Osteocyte (in vitro differentiated cells): Measurements from ENCODE around the gene AEBP1. TPM values are rescaled to one million over a fixed set of nuclear protein-coding genes. Genes with fewer than 3 reads are reported as not detected.

Experiments used
- DNase-seq: peaks from one replicate; pipeline ENCODE4 v3.0.0; 2021; ENCODE audit warnings: mixed read lengths; ENCODE audit not compliant: unreplicated experiment; ENCODE audit errors: extremely low spot score
- H3K27ac Mint-ChIP-seq: one replicate; pipeline ENCODE4 v1.8.0; 2021; ENCODE audit warnings: mild to moderate bottlenecking, mixed read lengths; ENCODE audit not compliant: unreplicated experiment
- H3K27me3 Mint-ChIP-seq: one replicate; pipeline ENCODE4 v1.8.0; 2021; ENCODE audit warnings: mixed read lengths; ENCODE audit not compliant: unreplicated experiment
- H3K36me3 Mint-ChIP-seq: one replicate; pipeline ENCODE4 v1.8.0; 2021; ENCODE audit warnings: mixed read lengths; ENCODE audit not compliant: unreplicated experiment
- H3K4me1 Mint-ChIP-seq: one replicate; pipeline ENCODE4 v1.8.0; 2021; ENCODE audit warnings: mixed read lengths; ENCODE audit not compliant: unreplicated experiment
- H3K4me3 Mint-ChIP-seq: one replicate; pipeline ENCODE4 v1.8.0; 2021; ENCODE audit warnings: mild to moderate bottlenecking, moderate library complexity, mixed read lengths; ENCODE audit not compliant: unreplicated experiment
- H3K9me3 Mint-ChIP-seq: one replicate; pipeline ENCODE4 v1.8.0; 2021; ENCODE audit warnings: mixed read lengths; ENCODE audit not compliant: unreplicated experiment
- CTCF ChIP-seq: fragments of 200-600 bp; sonication (generic); IDR thresholded peaks from 2 replicates; pipeline ENCODE4 v1.5.0; 2021; ENCODE audit warnings: antibody characterized with exemption, mild to moderate bottlenecking, moderate library complexity
- total RNA-seq: library from RNA; stranded (reverse); gene quantifications from 2 replicates; pipeline ENCODE4 v1.2.1, GENCODE V29; 2021

The AEBP1 gene
- total RNA-seq, 1 donor from 2014 or later = 781 TPM

GRCh38 chr7:44111761-44112160, 7.6 kb downstream of the AEBP1 start:
- Mint-ChIP-seq H3K4me3 (no peak overlapping the region), H3K27me3 (no peaks in the 10 kb centered on the region), H3K27ac (no peak overlapping the region), H3K9me3 (no peaks in the 10 kb centered on the region), H3K4me1 (peaks cover 19% of the 10 kb centered on the region), H3K36me3 (peaks cover 21% of the 10 kb centered on the region)
- TF ChIP-seq CTCF = no peak
- DNase-seq = no peak

- Mint-ChIP-seq H3K27ac (no peak overlapping the region), H3K27me3 (no peaks in the 10 kb centered on the region), H3K4me3 (no peak overlapping the region), H3K36me3 (peaks cover 21% of the 10 kb centered on the region), H3K9me3 (no peaks in the 10 kb centered on the region), H3K4me1 (peaks cover 13% of the 10 kb centered on the region)
- no peak for DNase-seq
- TF ChIP-seq CTCF = no peak
Measured at GRCh38 chr7:44112231-44112996, 8.3 kb downstream of the AEBP1 start.

GRCh38 chr7:44112997-44113763, 9.0 kb downstream of the AEBP1 start:
- H3K9me3 Mint-ChIP-seq = no peaks in the 10 kb centered on the region
- no peak overlapping the region for H3K4me3 Mint-ChIP-seq
- no peaks in the 10 kb centered on the region for H3K27me3 Mint-ChIP-seq
- H3K27ac Mint-ChIP-seq = no peak overlapping the region
- peaks cover 13% of the 10 kb centered on the region for H3K4me1 Mint-ChIP-seq
- no peak for TF ChIP-seq CTCF
- H3K36me3 Mint-ChIP-seq = peaks cover 23% of the 10 kb centered on the region
- DNase-seq = no peak

GRCh38 chr7:44113764-44114354, 9.7 kb downstream of the AEBP1 start:
- Mint-ChIP-seq H3K4me3 (no peak overlapping the region), H3K36me3 (peaks cover 18% of the 10 kb centered on the region), H3K9me3 (no peaks in the 10 kb centered on the region), H3K27ac (no peak overlapping the region), H3K27me3 (no peaks in the 10 kb centered on the region), H3K4me1 (peaks cover 7% of the 10 kb centered on the region)
- TF ChIP-seq CTCF = no peak
- no peak for DNase-seq
